Ovary (tissue), 3 donors: ENCODE measurements around the gene BORCS5.

Experiments
- CTCF ChIP-seq, 3 donors: fragments of 450-650 bp in 2 of 3; fragments of 200-600 bp in 1 of 3; IDR thresholded peaks; one replicate each; pipeline versions ENCODE4 v1.5.1 to v1.8.0; 2016 to 2022; ENCODE audit warnings: antibody characterized with exemption in 3 of 3, mild to moderate bottlenecking in 1 of 3
- POLR2A ChIP-seq: fragments of 450-650 bp; IDR thresholded peaks from one replicate; pipeline ENCODE4 v1.6.1; 2017; ENCODE audit warnings: antibody characterized with exemption, mild to moderate bottlenecking, moderate library complexity
- donor health status: DM: no; HTN: no; CAD: no.

GRCh38 chr12:12468575-12468974, 111.7 kb downstream of the BORCS5 start:
- TF ChIP-seq CTCF (IDR thresholded peaks at IDR 0.05): no peak
- no peak for TF ChIP-seq POLR2A
